ENCODE measurements around the gene ASB8.

- no peak for TF ChIP-seq CTCF (IDR thresholded peaks at IDR 0.05)
- TF ChIP-seq POLR2AphosphoS5 (IDR thresholded peaks at IDR 0.05; ENCODE audit: low read depth, low read length) = no peak
Measured at GRCh38 chr12:48126953-48127630, 30.2 kb downstream of the ASB8 start.
